Trophoblast cell (in vitro differentiated cells and primary cell): ENCODE measurements around the gene SLC22A17.

ENCODE experiments used
- DNase-seq, 2 donors: peaks; one replicate each; pipeline ENCODE4 v3.0.0-alpha.2; 2016
- H2AFZ ChIP-seq: 2 replicates; pipeline ENCODE4 v1.6.1; 2013; ENCODE audit warnings: low read length, moderate library complexity, mild to moderate bottlenecking; ENCODE audit not compliant: insufficient read depth, poor library complexity
- H2AK5ac ChIP-seq: 2 replicates; pipeline ENCODE4 v1.6.1; 2013; ENCODE audit warnings: mild to moderate bottlenecking, low read length
- H2BK120ac ChIP-seq: 2 replicates; pipeline ENCODE4 v1.6.1; 2013; ENCODE audit warnings: low read length, mild to moderate bottlenecking, moderate library complexity; ENCODE audit not compliant: insufficient read depth, poor library complexity
- H2BK12ac ChIP-seq: 2 replicates; pipeline ENCODE4 v1.6.1; 2013; ENCODE audit warnings: mild to moderate bottlenecking, low read length, moderate library complexity
- H2BK5ac ChIP-seq: 2 replicates; pipeline ENCODE4 v1.6.1; 2013; ENCODE audit warnings: low read length, low read depth, moderate library complexity, mild to moderate bottlenecking; ENCODE audit not compliant: poor library complexity
- H3K14ac ChIP-seq: 2 replicates; pipeline ENCODE4 v1.6.1; 2013; ENCODE audit warnings: mild to moderate bottlenecking, low read length
- H3K18ac ChIP-seq: 2 replicates; pipeline ENCODE4 v1.6.1; 2013; ENCODE audit warnings: mild to moderate bottlenecking, low read length
- H3K23ac ChIP-seq: 2 replicates; pipeline ENCODE4 v1.6.1; 2013; ENCODE audit warnings: low read length
- H3K27ac ChIP-seq: 2 replicates; pipeline ENCODE4 v1.5.1; 2013; ENCODE audit warnings: low read depth, mild to moderate bottlenecking, inconsistent platforms, low read length, moderate library complexity
- H3K27me3 ChIP-seq: 2 replicates; pipeline ENCODE4 v1.6.1; 2013; ENCODE audit warnings: inconsistent platforms, mild to moderate bottlenecking, low read length, moderate library complexity; ENCODE audit not compliant: insufficient read depth
- H3K36me3 ChIP-seq, 2 experiments: 1 replicate in 1 of 2; 2 replicates in 1 of 2; pipeline ENCODE4 v1.6.1; 2013; ENCODE audit warnings: low read length in 2 of 2, mild to moderate bottlenecking in 2 of 2, moderate library complexity in 1 of 2; ENCODE audit not compliant: insufficient read depth in 2 of 2, control insufficient read depth in 1 of 2
- H3K4ac ChIP-seq: 2 replicates; pipeline ENCODE4 v1.6.1; 2013; ENCODE audit warnings: low read depth, mild to moderate bottlenecking, low read length, moderate library complexity
- H3K4me1 ChIP-seq, 2 experiments: 1 replicate in 1 of 2; 2 replicates in 1 of 2; pipeline ENCODE4 v1.6.1; 2013; ENCODE audit warnings: low read length in 2 of 2, mild to moderate bottlenecking in 2 of 2, moderate library complexity in 1 of 2; ENCODE audit not compliant: insufficient read depth in 2 of 2, control insufficient read depth in 1 of 2
- H3K4me2 ChIP-seq: 2 replicates; pipeline ENCODE4 v1.6.1; 2013; ENCODE audit warnings: inconsistent platforms, mild to moderate bottlenecking, low read length, moderate library complexity
- H3K4me3 ChIP-seq: 2 replicates; pipeline ENCODE4 v1.5.1; 2013; ENCODE audit warnings: mild to moderate bottlenecking, low read depth, low read length, inconsistent platforms
- H3K79me1 ChIP-seq: one replicate; pipeline ENCODE4 v1.6.1; 2013; ENCODE audit warnings: low read length
- H3K79me2 ChIP-seq: 2 replicates; pipeline ENCODE4 v1.6.1; 2013; ENCODE audit warnings: low read length, mild to moderate bottlenecking; ENCODE audit not compliant: control insufficient read depth, insufficient read depth, poor library complexity
- H3K9ac ChIP-seq: 2 replicates; pipeline ENCODE4 v1.6.1; 2013; ENCODE audit warnings: mild to moderate bottlenecking, low read length
- H3K9me3 ChIP-seq: 2 replicates; pipeline ENCODE4 v1.6.1; 2013; ENCODE audit warnings: low read depth, mild to moderate bottlenecking, control low read depth, inconsistent platforms, low read length; ENCODE audit not compliant: insufficient read depth
- H4K12ac ChIP-seq: 2 replicates; pipeline ENCODE4 v1.6.1; 2013; ENCODE audit warnings: low read depth, mild to moderate bottlenecking, low read length, moderate library complexity
- H4K8ac ChIP-seq: 2 replicates; pipeline ENCODE4 v1.6.1; 2013; ENCODE audit warnings: low read depth, mild to moderate bottlenecking, low read length, moderate library complexity
- H4K91ac ChIP-seq: one replicate; pipeline ENCODE4 v1.6.1; 2013; ENCODE audit warnings: low read depth, mild to moderate bottlenecking, low read length, moderate library complexity
- WGBS: extraction: QIAGEN DNeasy Blood & Tissue Kit; methylation state at CpG from one replicate; pipeline ENCODE4 v1.1.7; 2013; ENCODE audit warnings: missing lambda C conversion rate; ENCODE audit not compliant: insufficient read length, insufficient coverage; ENCODE audit errors: extremely low coverage; 5-methylcytosine and 5-hydroxymethylcytosine counted together

The SLC22A17 gene

DNA sequence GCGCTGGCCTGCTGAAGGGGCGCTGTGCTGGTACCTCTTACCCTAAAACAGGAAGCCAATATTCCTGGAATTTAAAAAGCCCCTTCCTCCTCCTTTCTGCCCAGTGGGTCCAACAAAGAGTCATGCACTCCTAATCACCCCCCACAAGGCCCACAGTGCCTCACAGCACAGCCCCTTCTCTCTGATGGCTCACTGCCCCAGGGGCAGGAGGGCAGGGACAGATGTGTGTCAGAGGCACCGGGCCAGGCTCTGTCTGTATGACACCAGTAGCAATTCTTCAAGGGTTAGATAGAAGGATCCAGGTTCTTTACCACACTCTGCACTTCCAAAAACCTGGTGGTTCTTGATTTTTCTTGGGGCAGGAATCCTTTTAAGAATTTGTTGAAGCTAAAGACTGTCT is 46.4 kb upstream of the SLC22A17 start:
- WGBS = no CpG with 5 or more reads among the region's 3 CpGs
- H3K36me3 ChIP-seq = no peaks in the 10 kb centered on the region
- H3K4me3 ChIP-seq = no peak overlapping the region
- no peak overlapping the region for H4K12ac ChIP-seq
- H3K79me1 ChIP-seq = no peaks in the 10 kb centered on the region
- no peaks in the 10 kb centered on the region for H3K27me3 ChIP-seq
- no peak overlapping the region for H2AK5ac ChIP-seq
- no peak overlapping the region for H3K14ac ChIP-seq
- H3K27ac ChIP-seq = no peak overlapping the region
- H2AFZ ChIP-seq = no peak overlapping the region
- no peak overlapping the region for H3K23ac ChIP-seq
- H2BK120ac ChIP-seq = no peak overlapping the region
- no peak overlapping the region for H3K9ac ChIP-seq
- peaks cover 6% of the 10 kb centered on the region for H3K9me3 ChIP-seq
- H3K4me1 ChIP-seq = no peaks in the 10 kb centered on the region
- DNase-seq = peak in 1 of 2 donors; percentile 47
- H3K4ac ChIP-seq = no peak overlapping the region
- H2BK5ac ChIP-seq = no peak overlapping the region
- no peak overlapping the region for H2BK12ac ChIP-seq
- no peaks in the 10 kb centered on the region for H3K79me2 ChIP-seq
- no peak overlapping the region for H4K8ac ChIP-seq
- no peak overlapping the region for H3K18ac ChIP-seq
- H4K91ac ChIP-seq = no peak overlapping the region
- H3K4me2 ChIP-seq = no peak overlapping the region

DNA sequence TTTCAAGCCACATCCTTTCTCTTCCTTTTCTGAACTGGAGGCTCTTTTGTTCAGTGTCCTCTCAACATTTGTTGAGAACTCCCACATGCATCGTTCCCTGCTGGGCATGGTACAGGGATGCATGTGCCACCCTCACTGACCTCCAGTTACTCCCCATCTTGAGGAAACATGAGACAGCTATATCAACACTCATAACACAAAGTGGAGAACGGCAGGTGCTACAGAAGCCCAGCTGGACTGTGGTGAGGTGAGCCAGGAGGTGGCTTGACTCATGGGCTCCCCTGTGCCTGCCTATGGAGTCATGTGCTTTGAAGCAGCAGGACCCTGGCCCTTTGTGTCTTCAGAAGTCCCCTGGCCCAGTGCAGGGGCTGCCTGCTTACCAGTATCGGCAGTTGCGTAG is 45.7 kb upstream of the SLC22A17 start:
- H3K9me3 ChIP-seq = peaks cover 6% of the 10 kb centered on the region
- no peaks in the 10 kb centered on the region for H3K4me1 ChIP-seq
- no CpG with 5 or more reads among the region's 4 CpGs for WGBS
- no peaks in the 10 kb centered on the region for H3K27me3 ChIP-seq
- H3K79me1 ChIP-seq = no peaks in the 10 kb centered on the region
- no peak overlapping the region for H4K12ac ChIP-seq
- H3K36me3 ChIP-seq = no peaks in the 10 kb centered on the region
- H2BK12ac ChIP-seq = no peak overlapping the region
- DNase-seq = no peak
- no peak overlapping the region for H4K8ac ChIP-seq
- no peak overlapping the region for H3K18ac ChIP-seq
- H3K23ac ChIP-seq = no peak overlapping the region
- H2AK5ac ChIP-seq = no peak overlapping the region
- no peak overlapping the region for H3K9ac ChIP-seq
- peak overlapping the region; percentile 2 for H2AFZ ChIP-seq
- no peak overlapping the region for H2BK120ac ChIP-seq
- no peak overlapping the region for H2BK5ac ChIP-seq
- no peak overlapping the region for H3K4me2 ChIP-seq
- no peak overlapping the region for H3K4ac ChIP-seq
- no peak overlapping the region for H3K14ac ChIP-seq
- no peaks in the 10 kb centered on the region for H3K79me2 ChIP-seq
- H3K4me3 ChIP-seq = no peak overlapping the region
- no peak overlapping the region for H3K27ac ChIP-seq
- no peak overlapping the region for H4K91ac ChIP-seq

DNA sequence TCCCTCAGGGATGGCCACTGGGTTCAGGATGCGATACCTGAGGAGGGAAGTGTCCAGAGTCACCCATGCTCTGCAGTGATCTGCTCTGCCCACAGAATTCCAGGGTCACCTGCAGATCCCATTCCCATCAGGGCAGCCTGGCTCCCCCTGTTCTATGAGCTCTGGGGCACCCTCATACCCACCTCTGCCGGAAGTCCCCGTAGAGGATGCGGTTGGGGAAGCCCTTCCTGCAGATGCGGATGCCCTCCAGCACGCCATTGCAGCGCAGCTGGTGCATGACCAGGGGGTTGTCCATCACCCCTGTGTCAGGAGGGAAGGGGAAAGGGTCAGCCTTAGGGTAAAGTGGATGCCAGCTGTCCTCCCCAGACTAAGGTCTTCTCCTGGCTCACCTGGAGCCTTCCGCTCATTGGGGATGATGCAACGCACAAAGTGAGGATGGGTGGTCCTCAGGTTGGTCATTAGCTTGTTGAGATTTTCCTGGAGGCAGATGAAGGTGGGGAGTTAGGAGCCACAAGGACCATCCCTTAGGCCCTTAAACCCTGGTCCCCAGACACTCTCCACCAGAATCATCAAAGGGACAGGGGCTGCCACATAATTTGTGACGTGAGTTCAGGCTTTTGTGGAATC is 44.2 kb upstream of the SLC22A17 start:
- no peak overlapping the region for H2BK12ac ChIP-seq
- H4K8ac ChIP-seq = no peak overlapping the region
- no peak overlapping the region for H2AK5ac ChIP-seq
- no peak for DNase-seq
- H3K4me2 ChIP-seq = no peak overlapping the region
- H3K79me1 ChIP-seq = no peaks in the 10 kb centered on the region
- H3K9ac ChIP-seq = no peak overlapping the region
- H3K36me3 ChIP-seq = no peaks in the 10 kb centered on the region
- no peak overlapping the region for H3K18ac ChIP-seq
- H3K9me3 ChIP-seq = peaks cover 6% of the 10 kb centered on the region
- no peak overlapping the region for H4K12ac ChIP-seq
- no peak overlapping the region for H2BK5ac ChIP-seq
- no peak overlapping the region for H4K91ac ChIP-seq
- no peak overlapping the region for H2AFZ ChIP-seq
- WGBS = no CpG with 5 or more reads among the region's 10 CpGs
- H3K27me3 ChIP-seq = no peaks in the 10 kb centered on the region
- H3K14ac ChIP-seq = no peak overlapping the region
- H3K4me1 ChIP-seq = no peaks in the 10 kb centered on the region
- H3K4ac ChIP-seq = no peak overlapping the region
- H3K23ac ChIP-seq = no peak overlapping the region
- H3K79me2 ChIP-seq = no peaks in the 10 kb centered on the region
- H3K27ac ChIP-seq = no peak overlapping the region
- no peak overlapping the region for H3K4me3 ChIP-seq
- no peak overlapping the region for H2BK120ac ChIP-seq

DNA sequence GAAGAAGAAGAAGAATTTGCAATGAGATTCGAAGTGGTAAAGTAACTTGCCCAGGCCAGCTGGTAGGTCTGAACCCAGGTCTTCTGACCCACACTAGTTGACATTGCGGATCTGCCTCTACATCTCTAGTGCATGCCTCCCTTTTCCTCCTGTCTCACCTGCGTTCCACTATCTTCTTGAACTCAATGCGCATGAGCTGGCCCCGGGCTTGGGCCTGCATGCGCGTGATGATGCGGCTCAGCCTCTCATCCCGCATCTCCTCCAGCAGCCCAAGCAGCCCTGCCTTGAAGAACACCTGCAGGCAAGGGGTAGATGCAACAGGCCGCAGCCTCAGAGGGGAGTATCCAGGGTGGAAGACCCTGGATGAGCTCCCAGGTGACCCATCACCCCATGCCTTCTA is 43.4 kb upstream of the SLC22A17 start:
- Histone ChIP-seq H3K79me1 (no peaks in the 10 kb centered on the region), H3K4me2 (no peak overlapping the region), H2AK5ac (no peak overlapping the region), H2BK12ac (no peak overlapping the region), H3K4me1 (no peaks in the 10 kb centered on the region), H3K9ac (no peak overlapping the region), H2BK5ac (no peak overlapping the region), H4K8ac (no peak overlapping the region), H3K36me3 (no peaks in the 10 kb centered on the region), H4K91ac (no peak overlapping the region), H3K18ac (no peak overlapping the region), H3K27ac (no peak overlapping the region), H3K23ac (no peak overlapping the region), H3K27me3 (no peaks in the 10 kb centered on the region), H2BK120ac (no peak overlapping the region), H4K12ac (no peak overlapping the region), H2AFZ (no peak overlapping the region), H3K4me3 (no peak overlapping the region), H3K14ac (no peak overlapping the region), H3K9me3 (peaks cover 6% of the 10 kb centered on the region), H3K4ac (no peak overlapping the region), H3K79me2 (no peaks in the 10 kb centered on the region)
- DNase-seq = peak; percentile 51 to 79
- no CpG with 5 or more reads among the region's 10 CpGs for WGBS
